RWPE1 (cell line): ENCODE results near the gene NRXN3.

Source experiments
- CTCF ChIA-PET: fragments of 350-600 bp; sonication (Branson Sonifier 250); formaldehyde crosslinking; extraction: SDS; loops from one replicate; lab custom pipeline; 2021; lab: Yijun Ruan, JAX
- POLR2A ChIA-PET: fragments of 400-600 bp; formaldehyde crosslinking; extraction: SDS; loops from one replicate; lab custom pipeline; 2020; ENCODE audit warnings: antibody characterized with exemption; ENCODE audit not compliant: low non-redundant PET; lab: Yijun Ruan, JAX
- DNase-seq: peaks from one replicate; pipeline ENCODE4 v3.0.0; 2012; ENCODE audit warnings: low spot score
- H3K27ac ChIP-seq: fragments of 450-650 bp; 2 replicates; pipeline ENCODE4 v1.5.1; 2017
- TF ChIP-seq, protein P1 (sequence below): fragments of 450-650 bp; conservative IDR thresholded peaks from 2 replicates; pipeline ENCODE4 v1.5.1; 2017; ENCODE audit warnings: low read depth, mild to moderate bottlenecking

Gene NRXN3

DNA sequence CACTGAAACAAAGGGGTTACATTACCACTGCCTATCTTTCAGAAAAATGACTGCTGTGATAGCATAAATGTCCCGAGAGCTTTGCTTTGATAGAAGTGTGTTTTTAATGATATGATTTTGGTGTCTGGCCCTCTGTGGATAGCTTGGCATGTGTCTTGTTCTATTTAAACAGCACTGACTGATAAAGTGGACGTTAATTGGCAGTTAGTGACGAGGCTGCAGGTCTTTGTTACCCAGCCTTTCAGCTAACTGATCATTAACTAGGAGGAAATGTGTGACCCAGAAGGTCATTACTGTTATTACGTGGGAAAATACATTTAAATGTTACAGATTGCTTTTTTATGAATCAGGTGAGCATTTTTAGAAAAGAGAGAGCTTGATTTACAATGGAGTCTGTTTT is 1612.9 kb downstream of the NRXN3 start:
- no peak overlapping the region for H3K27ac ChIP-seq
- TF ChIP-seq, protein P1, sequence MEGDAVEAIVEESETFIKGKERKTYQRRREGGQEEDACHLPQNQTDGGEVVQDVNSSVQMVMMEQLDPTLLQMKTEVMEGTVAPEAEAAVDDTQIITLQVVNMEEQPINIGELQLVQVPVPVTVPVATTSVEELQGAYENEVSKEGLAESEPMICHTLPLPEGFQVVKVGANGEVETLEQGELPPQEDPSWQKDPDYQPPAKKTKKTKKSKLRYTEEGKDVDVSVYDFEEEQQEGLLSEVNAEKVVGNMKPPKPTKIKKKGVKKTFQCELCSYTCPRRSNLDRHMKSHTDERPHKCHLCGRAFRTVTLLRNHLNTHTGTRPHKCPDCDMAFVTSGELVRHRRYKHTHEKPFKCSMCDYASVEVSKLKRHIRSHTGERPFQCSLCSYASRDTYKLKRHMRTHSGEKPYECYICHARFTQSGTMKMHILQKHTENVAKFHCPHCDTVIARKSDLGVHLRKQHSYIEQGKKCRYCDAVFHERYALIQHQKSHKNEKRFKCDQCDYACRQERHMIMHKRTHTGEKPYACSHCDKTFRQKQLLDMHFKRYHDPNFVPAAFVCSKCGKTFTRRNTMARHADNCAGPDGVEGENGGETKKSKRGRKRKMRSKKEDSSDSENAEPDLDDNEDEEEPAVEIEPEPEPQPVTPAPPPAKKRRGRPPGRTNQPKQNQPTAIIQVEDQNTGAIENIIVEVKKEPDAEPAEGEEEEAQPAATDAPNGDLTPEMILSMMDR: no peak

DNA sequence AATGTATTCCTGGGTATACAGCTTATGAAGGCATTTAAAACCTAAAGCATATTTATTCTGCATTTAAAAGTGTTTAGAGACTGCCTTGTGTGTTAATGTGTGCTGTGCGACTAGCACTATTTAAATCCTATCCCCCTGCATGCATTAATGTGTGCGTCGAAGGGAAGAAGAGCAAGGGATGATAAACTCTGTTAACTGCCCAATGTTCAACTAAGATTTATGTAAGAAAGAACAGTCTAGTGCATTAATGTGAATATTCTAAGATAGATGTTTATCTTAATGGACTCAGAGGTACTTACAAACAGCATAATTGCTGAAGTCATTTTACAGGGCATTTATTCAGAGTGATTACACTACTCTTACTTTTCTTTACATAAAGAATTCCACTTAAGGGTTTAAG is 1616.3 kb downstream of the NRXN3 start:
- TF ChIP-seq, protein P1: no peak
- POLR2A ChIA-PET: no interaction called here
- DNase-seq: no peak
- H3K27ac ChIP-seq: no peak overlapping the region
- CTCF ChIA-PET: no interaction called here

More for the DNA sequence above, 1612.9 kb downstream of the NRXN3 start:
- ChIA-PET POLR2A (no interaction called here), CTCF (no interaction called here)
- DNase-seq: no peak

DNA sequence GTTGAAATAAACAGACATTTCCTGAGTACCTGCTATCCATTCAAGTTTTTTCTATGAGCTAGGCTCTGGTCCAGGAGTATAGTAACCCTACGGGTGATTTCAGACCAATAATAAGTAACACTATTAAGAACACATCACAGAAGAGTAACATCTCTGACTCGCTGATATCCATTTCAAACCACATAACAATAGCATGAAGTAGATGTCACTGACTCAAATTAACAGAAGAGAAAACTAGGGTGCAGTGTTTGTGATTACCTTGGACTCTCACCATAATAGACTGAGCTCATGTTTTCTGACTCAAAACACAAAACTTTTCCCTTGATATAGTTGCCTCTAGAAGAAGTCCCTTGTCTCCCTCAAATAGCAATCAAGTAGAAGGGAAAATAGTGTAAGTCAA is 1618.2 kb downstream of the NRXN3 start:
- DNase-seq: no peak
- ChIA-PET POLR2A (no interaction called here), CTCF (interaction anchor here (0.7 kb wide), 1 partner anchor 489 kb away, joined by 7 read pairs; no protein-coding TSS in a partner anchor)
- H3K27ac ChIP-seq: no peak overlapping the region
- TF ChIP-seq, protein P1: no peak

DNA sequence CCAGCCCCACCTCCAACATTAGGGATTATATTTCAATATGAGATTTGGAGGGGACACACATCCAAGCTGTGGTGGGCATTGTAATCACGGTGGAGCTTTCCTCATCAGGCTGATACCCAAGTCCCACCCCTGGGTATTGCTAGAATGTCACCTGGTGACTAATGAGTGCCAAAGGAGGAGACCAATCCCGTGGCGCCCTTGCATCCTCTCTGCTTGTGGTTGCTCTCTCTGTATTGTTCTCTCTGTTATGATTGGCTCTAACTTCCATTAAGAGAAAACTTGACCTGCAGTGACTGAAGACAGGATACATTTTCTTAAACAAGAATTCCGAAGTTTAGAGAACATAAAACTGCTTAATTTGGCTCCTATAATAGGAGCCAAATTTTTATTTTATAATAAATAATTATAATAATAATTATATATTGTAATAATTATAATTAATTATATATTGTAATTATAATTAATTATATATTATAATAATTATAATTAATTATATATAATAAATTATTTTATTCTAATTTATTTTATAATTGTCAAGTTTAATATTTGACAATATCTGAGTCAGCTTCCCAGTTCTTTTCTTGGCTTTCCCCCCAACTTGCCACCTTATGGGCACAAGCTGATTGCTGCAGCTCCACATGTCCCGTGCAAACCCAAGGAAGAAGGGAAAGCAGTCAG is 1621.0 kb downstream of the NRXN3 start:
- DNase-seq: no peak
- no peak overlapping the region for H3K27ac ChIP-seq
- CTCF ChIA-PET: no interaction called here
- TF ChIP-seq, protein P1: no peak
- POLR2A ChIA-PET: no interaction called here

DNA sequence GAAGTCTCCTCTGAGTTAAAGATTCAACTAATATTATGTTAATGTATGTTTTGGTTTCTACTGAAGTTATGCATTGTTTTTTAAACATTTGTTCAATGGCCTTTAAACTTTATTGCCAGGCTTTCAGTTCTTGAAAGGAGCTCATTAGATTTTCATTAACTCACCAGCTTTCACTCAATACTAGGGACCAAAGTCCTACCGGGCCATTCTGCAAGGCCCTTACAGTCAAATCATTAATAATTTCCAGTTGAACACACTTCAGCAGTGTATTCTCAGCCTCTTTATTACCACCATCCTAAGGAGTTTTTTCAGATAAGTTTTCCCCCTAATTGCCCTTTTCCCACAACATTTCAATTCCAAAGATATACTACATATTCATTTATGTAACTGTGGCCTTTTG is 1631.9 kb downstream of the NRXN3 start:
- TF ChIP-seq, protein P1: no peak
- no peak overlapping the region for H3K27ac ChIP-seq
- no peak for DNase-seq
- CTCF ChIA-PET: interaction anchor here (0.6 kb wide), 1 partner anchor 18 kb away, joined by 6 read pairs; no protein-coding TSS in a partner anchor
- POLR2A ChIA-PET: no interaction called here

DNA sequence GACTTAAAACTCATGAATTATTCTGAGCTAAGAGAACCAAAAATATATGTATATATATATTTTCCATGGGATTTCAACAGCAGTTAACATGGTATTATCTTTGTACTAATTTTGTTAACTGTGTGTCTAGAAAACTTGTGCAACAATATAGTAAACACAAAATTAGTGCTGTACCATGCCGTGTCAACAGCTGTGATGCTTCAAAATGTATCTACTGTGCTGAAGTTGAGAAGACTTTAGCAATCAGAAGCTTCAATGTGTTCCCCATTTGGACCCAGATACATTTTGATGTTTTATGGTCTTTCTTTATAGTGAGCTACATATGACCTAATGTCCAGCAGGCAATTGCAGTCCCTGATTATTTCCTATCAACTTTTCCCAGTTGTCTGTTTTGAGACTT is 1635.5 kb downstream of the NRXN3 start:
- ChIA-PET POLR2A (no interaction called here), CTCF (no interaction called here)
- TF ChIP-seq, protein P1: no peak
- DNase-seq: no peak
- H3K27ac ChIP-seq: no peak overlapping the region
